SHP77 treated with DMSO at 0.1 percent for 48 hours (cell line): Measurements from ENCODE around the gene IFITM2.
"Not testable (repeated sequence)": the region's sequence is repeated elsewhere in the genome, so short reads cannot be mapped to it uniquely, and the experiment has no call there.

Source experiments
- DNase-seq: peaks from one replicate; lab custom pipeline; 2025; lab: John Stamatoyannopoulos, UW

IFITM2 gene

GRCh38 chr11:342328-342727 lies 34.7 kb downstream of the IFITM2 start:
- DNase-seq = no peak

DNA sequence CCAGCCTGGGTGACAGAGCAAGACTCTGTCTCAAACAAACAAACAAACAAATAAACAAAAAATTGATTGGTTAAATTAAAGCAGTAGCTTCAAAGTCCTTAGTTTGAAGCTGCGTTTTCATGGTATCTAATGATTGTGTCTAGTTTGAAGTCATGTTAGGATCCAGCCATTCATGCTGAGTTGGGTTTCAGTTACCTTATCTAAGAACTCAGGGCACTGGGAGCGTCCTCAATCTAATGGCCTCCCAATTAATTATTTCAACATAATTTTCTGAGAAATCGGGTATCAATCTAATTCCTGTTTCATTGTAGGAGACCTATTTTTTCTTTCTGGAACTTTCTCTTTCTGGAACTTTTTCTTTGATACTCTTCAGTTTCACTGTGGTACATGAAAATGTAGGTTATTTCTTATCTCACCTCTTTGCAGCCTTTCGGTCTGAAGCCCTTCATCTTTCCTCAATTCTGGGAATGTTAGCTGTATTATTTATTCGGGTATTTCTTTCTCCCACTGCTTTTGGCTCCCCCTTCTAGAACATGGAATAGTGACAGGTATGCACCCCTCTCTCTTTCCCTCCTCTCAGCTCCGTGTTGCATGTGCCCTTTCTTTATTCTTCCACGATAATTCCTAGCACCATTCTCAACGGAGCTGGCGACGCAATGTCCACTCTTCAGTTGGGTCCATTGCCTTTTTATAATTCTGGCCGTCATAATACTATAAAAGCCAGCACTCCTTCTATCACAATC lies 37.4 kb downstream of the IFITM2 start:
- DNase-seq = no peak

DNA sequence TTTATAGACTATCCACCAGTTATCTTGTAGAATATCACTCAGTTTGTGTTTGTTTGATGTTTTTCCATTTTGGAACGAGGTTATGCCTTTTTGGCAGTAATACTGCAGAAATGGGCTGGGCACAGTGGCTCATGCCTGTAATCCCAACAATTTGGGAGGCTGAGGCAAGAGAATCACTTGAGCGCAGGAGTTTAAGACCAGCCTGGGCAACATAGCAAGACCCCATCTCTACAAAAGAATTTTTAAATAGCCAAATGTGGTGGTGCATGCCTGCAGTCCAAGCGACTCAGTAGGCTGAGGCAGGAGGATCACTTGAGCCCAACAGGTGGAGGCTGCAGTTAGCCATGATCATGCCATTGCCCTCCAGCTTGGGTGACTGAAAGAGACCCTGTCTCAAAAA lies 38.9 kb downstream of the IFITM2 start:
- DNase-seq = no peak

DNA sequence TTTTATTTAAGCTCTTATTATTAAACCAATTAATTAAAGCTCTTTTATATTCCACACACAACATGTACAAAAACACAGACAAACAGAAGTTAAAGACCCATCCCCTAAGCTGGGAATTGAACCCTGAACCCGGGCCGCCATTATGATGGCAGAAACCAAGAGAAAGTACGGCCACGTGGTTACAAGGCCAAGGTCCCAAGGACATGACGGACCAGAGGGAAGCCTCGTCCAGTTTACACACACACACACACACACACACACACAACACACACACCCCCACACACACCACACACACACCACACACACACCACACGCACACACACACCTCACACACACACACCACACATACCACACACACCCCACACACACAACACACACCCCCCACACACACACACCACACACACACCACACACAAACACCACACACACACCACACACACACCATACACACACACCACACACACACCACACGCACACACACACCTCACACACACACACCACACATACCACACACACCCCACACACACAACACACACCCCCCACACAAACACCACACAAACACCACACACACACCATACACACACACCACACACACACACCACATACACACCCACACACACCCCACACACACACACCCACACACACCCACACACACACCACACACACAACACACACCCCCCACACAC lies 41.8 kb downstream of the IFITM2 start:
- DNase-seq = not testable (repeated sequence)

DNA sequence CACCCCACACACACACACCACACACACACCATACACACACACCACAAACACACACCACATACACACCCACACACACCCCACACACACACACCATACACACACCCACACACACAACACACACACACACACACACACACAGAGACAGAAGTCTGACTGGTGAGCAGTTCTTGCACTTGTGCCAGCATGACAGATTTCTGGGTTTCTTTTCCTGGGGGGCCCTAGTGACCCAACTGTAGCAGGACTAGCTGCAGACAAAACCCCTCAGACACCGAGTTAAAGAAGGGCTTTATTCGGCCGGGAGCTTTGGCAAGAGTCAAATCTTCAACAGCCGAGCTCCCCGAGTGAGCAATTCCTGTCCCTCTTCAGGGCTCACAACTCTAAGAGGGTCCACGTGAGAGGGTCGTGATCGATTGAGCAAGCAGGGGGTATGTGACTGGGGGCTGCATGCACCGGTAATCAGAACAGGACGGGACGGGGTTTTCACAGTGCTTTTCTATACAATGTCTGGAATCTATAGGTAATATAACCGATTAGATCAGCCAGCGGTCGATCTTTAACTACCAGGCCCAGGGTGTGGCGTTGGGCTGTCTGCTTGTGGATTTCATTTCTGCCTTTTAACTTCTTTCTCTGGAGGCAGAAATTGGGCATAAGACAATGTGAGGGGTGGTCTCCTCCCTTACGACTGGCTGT lies 42.6 kb downstream of the IFITM2 start:
- not testable (repeated sequence) for DNase-seq

GRCh38 chr11:350723-351255 lies 43.2 kb downstream of the IFITM2 start:
- no peak for DNase-seq

DNA sequence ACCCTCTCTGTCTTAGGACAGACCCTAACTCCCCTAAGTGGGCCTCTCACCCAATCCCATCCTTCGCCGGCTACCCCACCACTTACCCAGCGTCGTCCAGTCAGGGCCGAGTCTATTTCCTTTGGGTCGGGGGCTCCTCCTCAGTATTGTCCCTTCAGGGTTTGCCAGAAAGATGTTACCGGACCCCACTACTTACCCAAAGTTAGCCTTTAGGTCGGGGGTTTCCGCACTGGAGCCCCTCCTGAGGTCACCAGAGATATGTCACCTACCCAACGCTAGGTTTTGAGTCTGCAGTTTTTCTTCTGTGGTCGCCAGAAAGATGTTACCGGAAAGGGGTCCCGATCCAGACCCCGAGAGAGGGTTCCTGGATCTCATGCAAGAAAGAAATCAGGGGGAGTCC lies 43.8 kb downstream of the IFITM2 start:
- DNase-seq = no peak

DNA sequence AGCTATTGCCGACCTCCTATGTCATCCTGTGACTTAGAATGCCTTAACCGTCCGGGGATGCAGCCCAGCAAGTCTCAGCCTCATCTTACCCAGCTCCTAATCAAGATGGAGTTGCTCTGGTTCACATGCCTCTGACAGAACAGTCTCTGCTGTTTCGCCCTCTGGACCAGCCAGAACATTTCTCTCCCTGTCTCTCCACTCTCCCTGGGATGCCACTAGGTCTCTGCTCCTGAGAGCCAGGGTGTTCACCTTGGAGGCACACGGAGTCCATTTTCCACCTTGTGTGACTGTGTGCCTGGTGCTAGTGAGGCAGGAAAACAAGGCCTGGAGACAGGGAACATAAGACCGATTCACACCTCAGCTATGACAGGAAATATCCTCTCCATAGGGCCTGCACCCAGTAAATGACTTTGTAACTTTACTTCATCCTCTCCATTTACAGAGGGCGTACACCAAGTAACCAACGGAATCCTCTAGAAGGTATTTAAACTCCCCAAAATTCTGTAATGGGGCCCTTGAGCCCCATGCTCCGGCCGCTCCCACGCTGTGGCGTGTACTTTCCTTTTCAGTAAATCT lies 44.9 kb downstream of the IFITM2 start:
- no peak for DNase-seq

DNA sequence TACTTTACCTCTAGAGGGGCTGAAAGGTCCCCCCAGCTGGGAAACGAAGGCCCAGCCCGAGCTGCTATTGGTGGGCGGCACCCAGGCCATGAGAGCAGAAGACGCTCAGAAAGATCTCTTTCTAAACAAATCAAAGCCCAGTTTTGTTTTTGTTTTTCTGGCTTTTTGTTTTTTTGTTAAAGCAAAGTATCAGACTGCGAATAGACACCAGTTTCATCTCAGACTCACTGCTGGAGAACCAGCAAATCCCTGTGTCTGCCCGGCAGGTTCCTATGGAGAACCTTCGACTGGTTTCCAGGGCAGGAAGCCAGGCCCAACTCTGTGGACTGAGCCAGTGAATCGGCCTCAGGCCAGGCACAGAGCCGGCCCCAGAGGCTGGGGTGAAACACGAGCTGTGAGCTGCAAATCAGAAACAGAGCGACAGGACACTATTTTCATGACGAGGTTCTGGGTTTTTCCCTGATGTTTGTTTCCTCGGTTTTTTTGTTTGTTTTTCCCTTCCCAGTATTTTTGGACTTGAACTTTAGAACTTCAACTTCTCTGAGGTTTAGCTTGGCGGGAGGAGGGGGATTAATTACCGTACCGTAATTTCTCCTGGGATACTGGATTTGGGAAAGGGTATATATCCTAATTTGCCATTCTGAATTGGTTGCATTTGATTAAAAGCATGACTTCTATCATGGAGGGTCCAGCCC lies 45.7 kb downstream of the IFITM2 start:
- no peak for DNase-seq

DNA sequence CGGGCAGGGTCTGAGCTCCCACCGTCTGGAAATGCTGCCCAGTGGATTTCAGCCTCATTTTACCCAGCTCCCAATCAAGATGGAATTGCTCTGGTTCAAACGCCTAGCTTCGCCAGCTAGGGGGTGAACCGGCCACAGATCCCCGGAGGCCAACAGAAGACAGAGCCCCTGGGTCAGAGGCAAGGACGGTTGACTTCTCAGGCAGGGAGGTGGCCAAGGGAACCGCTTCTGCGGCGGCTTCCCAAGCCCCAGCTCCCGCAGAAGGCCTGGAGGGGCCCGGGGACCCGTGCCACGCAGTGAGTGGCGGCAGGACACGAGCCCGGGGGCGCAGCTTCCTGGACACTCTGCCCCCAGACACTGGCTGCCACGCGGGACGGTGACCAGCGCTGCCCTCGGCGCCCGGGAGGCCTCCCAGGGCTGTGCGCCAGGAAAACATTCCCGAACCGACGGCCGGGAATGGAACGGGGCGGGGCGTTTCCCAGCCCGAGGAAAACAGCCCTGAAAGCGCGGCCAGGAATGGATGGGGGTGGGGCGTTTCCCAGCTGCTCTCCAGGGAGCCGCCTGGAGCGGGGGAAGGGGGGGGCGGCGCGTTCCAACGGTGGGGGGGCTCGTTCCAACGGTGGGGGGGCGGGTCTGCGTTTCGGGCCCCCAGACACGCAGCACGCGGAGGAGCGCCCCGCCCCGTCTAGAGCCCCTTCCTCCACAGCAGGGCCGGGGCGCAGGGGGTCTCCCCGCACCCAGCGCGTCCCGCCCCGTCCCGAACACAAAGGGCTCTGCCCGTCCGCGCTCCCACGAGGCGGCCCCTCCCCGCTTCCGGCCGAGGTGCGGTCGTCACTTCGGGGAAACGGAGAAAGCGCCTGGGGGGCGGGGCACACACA lies 48.2 kb downstream of the IFITM2 start:
- peak; percentile 40 for DNase-seq

DNA sequence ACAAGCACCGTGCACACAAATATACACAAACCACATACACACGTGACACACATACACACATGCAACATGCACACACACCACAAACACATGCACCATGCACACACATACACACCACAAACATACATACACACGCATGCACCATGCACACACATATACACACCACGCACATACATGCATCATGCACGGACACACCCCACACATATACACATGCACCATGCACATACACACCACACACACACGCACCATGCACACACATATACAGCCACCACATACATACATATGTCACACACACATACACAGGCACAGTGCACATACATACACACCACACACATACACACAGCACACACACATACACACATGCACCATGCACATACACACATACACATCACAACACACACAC lies 49.0 kb downstream of the IFITM2 start:
- DNase-seq = no peak

- no peak for DNase-seq
Measured at GRCh38 chr11:357582-357981, 50.0 kb downstream of the IFITM2 start.

- DNase-seq = no peak
Measured at GRCh38 chr11:358129-358800, 50.6 kb downstream of the IFITM2 start.
